Dermis blood vessel endothelial cell (primary cell): ENCODE results near the gene FAM171A1. TPM values are rescaled to one million over a fixed set of nuclear protein-coding genes. Genes with fewer than 3 reads are reported as not detected.

Source experiments
- DNase-seq: peaks from one replicate; pipeline ENCODE4 v3.0.0; 2010
- total RNA-seq: library from RNA; depleted of rRNA; stranded (reverse); fragments of >200 nt; gene quantifications from 2 replicates; pipeline ENCODE4 v1.2.3, GENCODE V29; 2014

FAM171A1 gene
- total RNA-seq, 1 donor from 2014 or later = 40.0 TPM

DNA sequence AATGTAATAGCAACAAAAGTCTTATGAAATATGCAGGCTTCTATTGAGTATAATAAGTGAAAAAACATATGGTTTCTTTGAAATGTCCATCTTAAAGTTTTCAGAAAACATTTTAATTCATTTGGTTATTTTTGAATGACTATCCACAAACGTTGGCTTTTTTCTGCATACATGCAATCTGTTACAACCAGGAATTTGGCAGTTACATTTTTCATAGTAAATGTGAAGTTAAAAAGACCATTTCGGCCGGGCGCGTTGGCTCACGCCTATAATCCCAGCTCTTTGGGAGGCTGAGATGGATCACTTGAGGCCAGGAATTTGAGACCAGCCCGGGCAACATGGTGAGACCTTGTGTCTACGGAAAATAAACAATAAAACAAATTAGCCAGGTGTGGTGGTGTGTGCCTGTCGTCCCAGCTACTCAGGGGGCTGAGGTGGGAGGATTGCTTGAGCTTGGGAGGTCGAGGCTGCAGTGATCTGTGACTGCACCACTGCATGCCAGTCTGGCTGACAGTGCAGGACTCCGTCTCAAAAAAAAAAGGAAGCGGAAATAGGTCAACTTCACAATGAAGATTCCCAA is 128.7 kb downstream of the FAM171A1 start:
- DNase-seq = no peak

DNA sequence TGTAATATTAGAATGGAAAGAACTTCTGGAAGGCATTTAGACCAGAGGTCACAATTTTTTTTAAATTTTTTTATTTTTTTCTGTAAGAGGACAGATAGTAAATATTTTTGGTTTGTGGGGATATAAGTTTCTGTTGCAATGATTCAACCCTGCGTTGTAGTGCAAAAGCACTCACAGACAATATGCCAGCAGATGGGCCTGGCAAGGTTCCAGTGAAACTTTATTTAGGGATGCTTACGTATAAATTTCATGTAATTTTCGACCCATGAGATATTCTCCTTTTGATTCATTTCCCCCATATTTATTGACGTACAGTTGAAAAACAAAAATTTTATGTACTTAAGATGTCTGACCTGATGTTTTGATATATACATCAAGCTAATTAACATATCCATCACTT is 129.8 kb downstream of the FAM171A1 start:
- DNase-seq = no peak

DNA sequence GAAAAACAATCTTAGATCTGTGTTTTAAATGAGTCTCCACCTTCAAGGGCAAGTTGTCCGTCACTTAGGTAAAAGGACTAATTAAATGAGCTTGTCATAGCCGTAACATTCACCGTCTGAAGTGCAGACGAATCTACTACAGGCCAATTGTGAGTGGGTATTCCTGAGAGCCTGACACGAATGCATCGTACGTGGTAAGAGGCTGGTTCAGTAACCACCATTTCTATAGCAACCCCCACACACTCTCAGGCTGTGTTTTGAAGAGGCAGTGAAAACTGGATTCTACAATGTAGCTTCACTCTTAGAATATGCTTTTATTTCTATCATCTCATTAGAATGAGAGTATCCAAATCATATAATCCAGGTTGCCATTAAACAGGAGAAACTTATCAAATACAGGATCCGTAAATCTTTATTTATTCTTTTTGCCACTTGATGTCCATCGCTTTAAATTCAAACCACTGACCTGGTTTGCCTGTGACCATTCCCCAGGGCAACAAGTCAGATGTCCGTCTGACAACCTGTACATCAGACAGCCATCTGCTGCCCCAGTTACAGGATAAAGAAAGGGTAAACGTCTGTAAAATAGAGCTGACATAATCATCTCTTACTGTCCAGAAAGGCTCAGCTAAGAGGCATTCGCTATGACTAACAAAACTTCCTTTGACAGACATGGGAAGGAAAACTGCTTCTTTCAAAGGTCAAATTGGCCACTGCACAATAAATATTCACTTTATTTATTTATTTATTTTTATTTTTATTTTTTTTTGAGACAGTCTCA is 132.3 kb downstream of the FAM171A1 start:
- peak; percentile 84 for DNase-seq

DNA sequence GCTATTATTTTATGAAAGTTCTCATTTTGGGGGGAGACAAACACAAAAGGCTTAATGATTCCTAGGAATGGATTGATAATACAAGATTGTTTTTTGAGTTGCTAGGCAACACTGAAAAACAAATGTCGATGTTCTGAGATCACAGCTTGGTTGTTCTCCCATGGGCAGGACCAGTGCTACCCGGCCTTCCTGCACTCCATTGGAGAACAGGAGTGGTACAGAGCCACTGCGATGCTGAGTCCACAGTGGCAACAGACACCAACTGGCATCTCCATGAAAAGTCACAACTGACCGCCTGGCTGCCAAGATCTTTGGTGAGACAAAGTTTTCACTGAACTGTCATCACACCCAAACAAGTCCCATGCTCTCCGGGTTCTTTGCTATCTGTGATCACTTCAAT is 133.7 kb downstream of the FAM171A1 start:
- peak; percentile 74 for DNase-seq

DNA sequence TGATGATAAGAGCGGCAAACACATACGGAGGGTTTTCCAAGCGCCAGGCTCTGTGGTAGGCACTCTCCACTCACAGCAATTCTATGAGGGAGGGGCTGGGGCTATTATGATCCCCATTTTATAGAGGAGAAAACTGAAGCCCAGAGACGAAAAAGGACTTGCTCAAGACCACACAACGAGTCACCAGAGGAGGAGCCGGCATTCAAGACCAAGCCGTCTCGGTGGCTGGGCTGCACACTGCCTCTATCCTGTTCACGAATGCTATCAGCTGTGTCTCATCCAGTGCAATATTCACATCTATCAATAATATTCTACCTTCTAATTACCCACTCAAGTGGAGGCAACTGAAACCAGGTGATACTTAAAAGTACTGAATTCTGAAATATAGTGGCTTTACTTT is 134.7 kb downstream of the FAM171A1 start:
- no peak for DNase-seq

DNA sequence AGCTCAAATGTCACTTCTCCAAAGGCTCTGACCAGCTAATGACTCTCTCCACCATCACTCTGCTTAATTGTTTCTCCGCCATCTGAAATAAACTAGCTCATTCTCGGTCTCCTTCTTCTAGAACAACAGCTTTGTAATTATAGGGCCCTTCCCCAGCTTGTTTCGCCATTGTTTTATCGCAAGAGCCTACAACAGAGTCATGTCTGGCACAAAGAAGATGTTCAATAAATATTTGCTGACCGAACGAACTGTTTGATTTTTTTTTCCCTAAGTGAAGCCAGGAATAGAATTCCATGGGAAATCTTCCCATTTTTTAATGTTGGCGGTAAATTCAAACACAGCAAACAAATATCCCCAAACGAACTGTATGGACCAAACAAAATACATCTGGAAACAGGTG is 138.8 kb downstream of the FAM171A1 start:
- no peak for DNase-seq

DNA sequence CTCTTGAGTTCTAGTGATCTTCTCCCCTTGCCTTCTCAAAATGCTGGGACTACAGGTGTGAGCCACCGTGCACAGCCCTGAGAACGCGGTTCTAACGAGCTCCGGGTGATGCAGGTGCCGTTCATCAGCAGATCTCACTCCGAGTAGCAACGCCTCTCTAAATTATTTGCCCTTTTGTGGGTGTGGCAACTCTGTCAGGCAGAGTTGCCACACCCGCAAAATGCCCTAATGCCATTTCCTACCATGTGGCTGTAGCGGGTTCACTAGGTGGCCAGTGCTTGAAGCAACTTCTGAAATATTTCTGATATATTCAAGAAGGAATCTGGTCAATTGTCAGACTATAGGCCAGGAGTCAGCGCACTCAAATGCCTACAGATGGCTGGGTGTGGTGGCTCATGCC is 139.7 kb downstream of the FAM171A1 start:
- no peak for DNase-seq

DNA sequence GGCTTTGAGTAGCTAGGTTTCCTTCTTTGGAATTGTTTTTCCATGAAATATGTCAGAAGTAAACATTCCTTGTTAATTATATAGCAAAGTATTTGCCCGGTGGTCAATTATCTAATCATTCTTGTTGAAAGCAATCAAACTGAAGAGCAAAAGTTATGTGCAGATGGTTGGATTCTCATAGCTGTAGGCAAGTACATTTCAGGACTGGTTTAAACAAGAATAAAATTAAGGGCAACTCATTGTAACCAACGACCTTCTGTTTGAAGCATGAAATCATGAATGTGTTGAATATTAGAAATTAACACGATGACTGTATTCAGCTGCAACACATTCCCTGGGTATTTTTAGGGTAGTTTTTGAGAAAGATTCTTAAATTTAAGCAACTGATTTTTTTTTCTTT is 140.8 kb downstream of the FAM171A1 start:
- no peak for DNase-seq

DNA sequence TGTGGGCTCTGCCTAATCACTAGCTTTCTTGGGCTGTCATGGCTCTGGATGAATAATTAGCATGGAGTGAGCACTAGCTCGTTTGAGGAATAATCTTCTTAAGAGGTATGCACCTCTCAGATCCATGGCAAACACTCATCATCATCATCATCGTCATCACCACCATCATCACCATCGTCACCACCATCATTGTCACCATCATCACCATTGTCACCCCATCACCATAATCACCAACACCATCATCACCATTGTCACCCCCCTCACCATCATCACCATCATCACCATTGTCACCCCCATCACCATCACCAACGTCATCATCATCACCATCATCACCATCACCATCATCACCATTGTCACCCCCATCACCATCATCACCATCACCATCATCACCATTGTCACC is 141.8 kb downstream of the FAM171A1 start:
- no peak for DNase-seq

DNA sequence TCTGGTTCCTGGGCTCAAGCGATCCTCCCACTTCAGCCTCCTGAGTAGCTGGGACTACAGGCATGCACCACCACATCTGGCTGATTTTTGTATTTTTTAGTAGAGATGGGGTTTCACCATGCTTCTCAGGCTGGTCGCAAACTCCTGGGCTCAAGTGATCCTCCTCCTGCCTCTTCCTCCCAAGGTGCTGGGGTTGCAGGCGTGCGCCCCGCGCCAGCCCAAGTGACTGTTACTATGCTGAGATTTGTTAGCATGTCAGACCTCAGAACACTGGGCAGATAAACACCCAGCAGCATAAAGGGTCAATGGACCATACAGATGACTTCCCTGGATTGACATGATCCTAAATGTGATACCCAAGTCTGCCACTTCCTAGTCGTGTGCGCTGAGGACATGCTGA is 142.7 kb downstream of the FAM171A1 start:
- no peak for DNase-seq

DNA sequence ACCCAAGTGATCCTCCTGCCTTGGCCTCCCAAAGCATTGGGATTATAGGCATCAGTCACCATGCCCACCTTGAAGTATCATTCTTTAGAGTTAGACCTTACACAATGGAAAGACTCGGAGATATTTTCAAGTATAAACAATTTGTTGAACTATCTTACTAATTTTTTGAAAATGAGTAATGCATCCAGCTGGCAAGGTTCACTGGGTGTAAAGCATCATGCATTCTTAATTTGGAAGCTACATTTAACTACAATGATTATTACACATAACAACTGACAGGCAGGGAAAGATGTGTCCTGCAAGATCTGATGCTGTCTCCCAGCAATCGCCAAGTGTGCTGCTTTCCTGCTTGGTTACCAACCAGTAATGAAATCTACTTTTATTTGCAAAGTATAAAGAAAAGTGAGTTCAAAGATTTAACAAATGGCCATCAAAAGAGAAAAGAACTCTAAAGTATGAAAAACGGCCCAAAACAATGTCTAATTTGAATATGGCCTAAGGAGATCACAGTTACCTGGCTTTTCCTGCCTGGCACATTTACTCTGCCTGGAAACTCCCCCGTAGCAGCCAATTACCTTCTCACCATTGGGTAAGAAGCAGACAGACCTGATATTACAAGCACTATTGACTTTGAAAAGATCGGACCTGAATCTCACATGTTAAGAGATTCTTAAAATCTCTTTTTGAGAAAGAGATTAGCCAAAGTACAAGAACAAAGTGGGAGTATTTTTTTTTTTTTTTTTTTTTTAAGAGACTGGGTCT is 143.3 kb downstream of the FAM171A1 start:
- DNase-seq = peak; percentile 20

DNA sequence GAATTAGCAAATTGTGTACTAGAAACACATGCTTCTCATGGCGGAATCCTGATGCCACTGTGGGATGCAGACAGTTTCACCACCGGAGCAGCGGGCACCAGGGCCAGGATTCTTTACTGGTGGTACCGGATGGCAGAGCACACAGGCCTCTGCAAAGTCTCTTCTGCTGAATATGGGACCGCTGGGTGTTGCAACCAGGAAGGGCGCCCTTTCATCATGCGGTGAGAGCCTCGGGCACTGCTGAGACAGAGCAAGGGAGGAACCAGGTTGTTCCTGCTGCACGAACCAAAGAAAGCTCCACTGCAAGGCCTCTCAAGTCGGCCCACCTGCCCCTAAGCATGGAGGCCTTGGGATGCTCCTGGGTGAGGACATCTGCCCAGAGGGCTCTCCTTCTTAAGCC is 145.6 kb downstream of the FAM171A1 start:
- DNase-seq = no peak

DNA sequence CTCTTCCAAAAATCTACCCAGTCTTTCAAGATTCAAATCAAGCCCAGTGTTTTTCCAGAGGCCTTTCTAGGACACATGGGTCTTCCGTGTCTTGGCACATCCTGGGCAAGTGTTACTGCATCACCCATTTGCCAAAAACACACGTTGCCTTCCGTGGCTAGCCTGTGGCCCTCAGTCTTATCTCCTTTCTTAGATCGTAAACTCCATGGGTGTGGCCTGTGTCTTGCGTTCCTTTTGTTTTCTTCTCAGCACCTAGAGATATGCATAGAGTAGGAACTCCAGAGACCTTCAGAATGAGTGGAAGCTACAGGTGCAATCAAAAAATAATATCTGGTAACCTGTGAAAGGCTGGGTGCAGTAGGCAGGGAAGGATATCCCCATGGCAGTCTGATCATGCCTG is 146.1 kb downstream of the FAM171A1 start:
- no peak for DNase-seq

DNA sequence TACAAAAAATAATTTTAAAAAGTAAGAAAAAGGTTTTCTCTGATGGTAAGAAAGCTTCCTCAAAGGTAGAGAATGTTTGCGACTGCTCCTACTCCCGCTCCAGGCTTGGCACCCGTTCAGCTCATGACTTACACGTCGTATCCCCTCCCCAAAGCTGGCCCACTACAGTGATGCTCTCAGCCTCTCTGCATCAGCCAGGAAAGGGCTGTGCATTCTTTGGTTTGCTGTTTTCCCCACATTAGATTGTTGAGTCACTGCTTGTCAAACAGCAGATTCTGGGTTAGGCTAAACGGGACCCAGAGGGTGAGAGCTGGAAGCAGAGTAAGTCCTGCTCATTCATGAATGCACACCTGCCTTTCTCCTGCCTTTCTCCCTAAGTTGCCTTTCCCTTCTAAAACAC is 147.9 kb downstream of the FAM171A1 start:
- DNase-seq = peak; percentile 80

DNA sequence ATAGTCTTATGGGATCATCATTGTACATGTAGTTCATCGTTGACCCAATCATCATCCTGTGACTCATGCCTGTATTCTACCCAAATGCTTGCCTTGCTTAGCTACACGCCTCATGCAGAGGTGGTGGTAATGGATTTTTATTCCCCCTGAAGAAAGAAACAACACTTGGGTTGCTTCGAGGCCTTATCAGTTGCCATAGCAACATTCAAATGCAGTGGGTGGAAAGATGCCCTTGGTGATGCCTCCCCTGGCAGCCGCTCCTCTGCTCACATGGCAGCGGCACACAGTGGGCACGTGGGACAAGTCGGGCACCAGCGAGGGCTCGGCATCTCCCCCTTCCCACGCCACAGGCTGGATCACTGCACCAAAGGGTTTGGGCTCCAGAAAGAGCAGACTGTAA is 148.6 kb downstream of the FAM171A1 start:
- DNase-seq = peak; percentile 13

DNA sequence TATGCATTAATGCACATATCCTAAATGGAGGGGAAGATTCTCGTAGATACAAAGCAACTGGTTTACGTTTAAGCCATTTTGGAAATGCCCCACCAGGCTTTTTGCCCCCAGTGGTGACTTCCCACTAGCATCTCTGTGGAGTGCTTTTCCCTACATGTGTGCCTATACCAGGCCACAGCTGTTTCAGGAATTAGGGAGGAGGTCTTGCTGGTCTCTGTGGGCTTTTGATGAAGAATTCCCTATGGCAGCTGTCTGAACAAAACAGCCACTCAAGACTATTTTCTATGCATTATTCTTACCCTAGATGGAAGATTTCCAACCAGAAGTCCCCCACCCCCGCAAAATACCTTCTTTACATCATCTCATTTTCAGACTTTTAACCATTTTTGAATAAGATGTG is 150.6 kb downstream of the FAM171A1 start:
- DNase-seq = no peak

DNA sequence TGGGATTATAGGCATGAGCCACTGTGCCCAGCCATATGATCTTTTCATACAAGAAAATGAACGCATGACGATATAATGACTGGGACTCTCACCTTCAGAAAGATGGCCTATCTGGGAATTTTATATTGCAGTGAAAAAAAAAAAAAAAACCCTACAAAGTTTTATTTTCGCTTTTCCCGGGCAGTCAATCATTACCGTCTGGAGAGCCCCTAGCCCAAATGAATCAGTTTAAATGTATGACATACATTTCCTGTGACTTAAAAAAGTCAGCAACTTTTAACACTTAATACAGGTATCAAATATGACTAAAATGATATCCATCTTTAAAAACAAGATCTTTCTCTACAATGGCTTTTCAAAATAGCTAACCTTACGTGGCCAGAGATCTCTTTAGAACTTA is 154.4 kb downstream of the FAM171A1 start:
- peak; percentile 57 for DNase-seq

DNA sequence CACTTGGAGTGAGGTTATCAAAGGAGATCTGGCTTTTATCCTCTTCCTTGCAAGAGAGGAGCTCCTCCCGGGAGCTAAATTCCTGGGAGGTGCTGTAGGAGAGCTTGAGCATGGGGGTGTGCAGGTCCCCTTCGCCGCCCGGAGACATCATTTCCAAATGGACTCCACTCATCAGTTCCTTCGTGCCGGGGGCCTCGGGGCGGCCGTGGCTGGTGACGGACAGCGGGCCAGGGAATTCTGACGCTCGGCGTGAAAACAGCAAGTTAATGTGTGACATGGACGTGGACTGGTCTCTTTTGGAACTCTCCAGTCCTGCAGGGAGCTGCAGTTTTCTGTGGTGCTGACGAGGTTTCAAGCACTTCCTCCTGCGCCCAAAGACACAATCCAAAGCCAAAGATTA is 156.9 kb downstream of the FAM171A1 start:
- no peak for DNase-seq

DNA sequence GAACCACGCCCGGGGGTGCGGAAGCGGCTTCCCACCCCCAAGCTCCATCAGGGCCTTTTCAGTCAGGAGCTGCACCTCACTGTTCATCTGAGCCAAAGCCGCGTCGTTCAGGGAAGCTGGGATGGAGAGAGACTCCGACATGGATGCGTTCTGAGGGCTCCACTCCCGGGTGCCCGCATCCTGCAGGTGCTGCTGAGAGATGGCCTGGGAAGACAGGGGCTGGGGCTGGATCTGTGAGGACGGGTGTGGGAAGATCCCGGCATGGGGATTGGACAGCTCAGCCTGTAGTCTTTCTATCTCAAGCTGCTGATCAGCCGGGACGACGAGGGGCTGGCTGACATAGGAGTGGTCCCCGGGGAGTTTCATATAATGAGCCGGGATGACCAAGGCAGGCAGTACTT is 157.6 kb downstream of the FAM171A1 start:
- DNase-seq = no peak

DNA sequence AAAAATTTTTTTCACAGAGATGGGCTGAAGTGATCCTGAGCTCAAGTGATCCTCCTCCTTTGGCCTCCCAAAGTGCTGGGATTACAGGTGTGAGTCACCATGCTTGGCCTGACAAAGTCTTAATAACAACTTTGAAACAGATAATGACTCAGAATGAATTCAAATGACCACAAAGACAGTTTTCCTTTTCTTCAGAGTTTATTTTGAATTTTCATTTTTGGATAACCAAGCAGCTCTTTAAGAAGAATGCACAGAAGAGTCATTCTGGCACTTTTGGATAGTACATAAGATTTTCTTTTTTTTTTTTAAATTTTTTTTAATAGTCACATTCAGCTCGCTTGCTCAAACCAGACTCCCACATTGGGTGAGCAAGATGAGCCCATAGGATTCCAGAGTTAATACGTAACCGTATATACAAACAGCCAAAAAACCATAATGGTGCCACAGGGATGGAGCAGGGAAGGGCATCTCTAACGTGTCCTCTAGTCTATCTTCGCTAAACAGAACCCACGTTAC is 159.6 kb downstream of the FAM171A1 start:
- DNase-seq = peak; percentile 46

DNA sequence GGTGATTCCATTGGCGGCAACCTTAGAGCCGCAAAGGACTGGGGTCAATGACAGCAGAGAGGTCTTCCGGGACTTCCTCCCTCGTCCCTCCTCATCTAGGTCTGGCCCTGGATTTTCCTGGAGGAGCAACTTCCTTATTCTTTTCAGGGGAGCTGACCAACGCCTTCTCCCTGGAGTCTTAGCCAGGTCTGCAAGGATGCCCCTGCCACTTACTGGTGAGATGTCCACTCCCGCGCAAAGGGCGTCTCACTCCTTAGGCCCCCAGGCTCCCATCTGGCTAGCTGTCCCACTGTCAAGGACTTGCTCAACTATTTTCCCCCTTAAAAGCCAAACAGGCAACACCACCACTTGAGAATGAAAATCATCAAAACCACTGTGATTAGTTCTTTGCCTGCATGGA is 160.6 kb downstream of the FAM171A1 start:
- no peak for DNase-seq

DNA sequence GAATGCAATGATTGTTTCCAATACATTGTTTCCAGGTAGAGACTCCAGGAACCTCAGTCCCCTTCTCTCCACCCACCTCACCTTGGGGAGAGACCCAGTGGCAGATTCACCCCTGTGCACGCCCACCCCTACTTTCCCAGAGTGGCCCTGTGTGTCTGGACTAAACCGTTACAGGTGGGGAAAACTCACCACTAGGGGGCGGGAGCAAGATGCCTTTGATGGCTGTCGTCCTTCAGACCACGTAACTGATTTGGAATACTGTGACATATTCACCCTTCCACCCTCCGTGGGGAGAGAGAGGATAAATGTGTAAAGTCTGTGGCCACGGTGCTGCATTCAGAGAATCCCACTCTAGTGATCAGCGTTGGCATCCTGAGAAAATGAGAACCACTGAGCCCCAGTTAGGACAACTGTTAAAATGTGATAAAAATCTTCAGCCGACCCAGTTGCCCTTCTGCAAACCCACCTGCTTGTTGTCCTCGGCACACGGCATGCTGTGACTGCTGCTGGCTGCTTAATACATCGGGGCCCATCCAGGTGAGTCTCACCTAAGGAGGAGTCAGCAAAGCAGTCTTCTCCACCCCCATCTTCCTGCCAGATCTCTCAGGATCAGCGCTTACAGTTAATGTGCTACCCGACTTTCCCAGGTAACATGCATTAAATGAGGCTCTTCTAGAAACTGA is 161.1 kb downstream of the FAM171A1 start:
- peak; percentile 94 for DNase-seq

DNA sequence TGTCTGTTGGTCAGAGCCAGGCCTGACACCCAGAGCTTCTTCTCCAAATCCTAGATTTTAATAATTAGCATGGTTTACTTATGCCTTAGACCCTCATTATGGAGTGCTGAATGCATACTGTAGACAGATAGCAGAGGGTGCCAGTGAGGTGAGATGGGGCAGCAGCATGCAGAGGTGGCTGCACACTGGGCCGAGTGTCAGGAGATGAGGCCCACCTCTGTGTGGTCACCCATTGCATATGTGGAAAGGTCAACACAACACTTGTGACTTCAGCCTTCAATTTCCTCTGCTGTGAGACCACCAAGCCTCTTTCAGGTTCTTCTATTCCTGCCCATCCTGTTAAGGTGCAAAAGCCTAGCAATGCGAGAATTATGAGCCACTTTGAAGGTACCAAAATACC is 162.9 kb downstream of the FAM171A1 start:
- DNase-seq = no peak
